ENCODE results near the gene COPG1. TPM values are rescaled to one million over a fixed set of nuclear protein-coding genes. Genes with fewer than 3 reads are reported as not detected.
"Not testable (repeated sequence)": the region's sequence is repeated elsewhere in the genome, so short reads cannot be mapped to it uniquely, and the experiment has no call there.

The COPG1 gene
- total RNA-seq: 120 TPM

DNA sequence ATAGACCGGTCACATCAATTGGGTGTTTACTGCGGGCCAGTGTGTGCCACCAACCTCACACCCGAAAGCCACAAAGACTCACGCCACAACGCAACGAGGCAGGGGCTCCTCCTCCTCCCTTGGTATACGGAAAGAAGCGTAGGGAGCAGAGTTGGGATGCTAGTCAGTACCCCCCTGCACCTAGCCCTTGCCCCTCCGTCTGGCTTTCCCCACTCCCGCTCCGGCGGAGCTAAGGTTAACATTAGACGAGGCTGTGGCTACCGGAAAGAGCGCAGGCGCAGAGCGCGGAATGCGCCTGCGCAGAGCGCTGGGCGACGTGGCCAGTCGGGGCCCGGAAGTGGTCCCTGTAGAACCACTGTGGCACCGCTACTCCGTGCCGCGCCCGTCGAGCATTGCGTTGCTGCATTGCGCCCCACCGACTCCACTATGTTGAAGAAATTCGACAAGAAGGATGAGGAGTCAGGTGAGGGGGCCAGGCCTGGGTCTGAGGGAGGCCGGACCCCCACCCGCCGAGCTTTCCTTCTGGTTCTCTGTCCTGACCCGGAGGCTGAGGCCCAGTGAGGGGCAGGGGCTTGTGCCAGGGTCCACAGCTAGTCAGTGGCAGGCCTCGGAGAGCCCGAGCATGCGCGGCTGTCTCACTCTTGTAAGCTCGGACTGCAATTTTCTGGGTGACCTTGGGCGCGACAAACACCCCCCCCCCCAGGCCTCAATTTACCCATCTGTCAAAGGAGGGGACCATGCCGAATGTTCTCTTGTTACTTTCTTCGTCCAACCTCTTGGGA, at the start of gene COPG1:
Gene COPG1 (plus strand): TSS at position 323 of the 782 bp plus-strand sequence. CDS start 104 bp downstream, at position 427.
- peak within 1 kb of the TSS; percentile 85 for H3K27ac ChIP-seq (ENCODE audit: low read depth, low read length)
- H3K4me1 ChIP-seq (ENCODE audit: control insufficient read depth in 3 of 3, insufficient read depth in 3 of 3, low read length in 3 of 3): peaks cover 23 to 37% (median 28%) of the 10 kb centered on the region in 3 donors
- peak within 1 kb of the TSS; percentile 99 to 100 (median 99) for H3K9ac ChIP-seq (ENCODE audit: low read depth in 1 of 3, low read length in 3 of 3)
- H3K27me3 ChIP-seq (ENCODE audit: control insufficient read depth in 3 of 3, insufficient read depth in 3 of 3, low read length in 3 of 3): no peaks in the 10 kb centered on the region
- H3K9me3 ChIP-seq (ENCODE audit: control insufficient read depth in 3 of 3, low read length in 3 of 3): no peaks in the 10 kb centered on the region
- peak within 1 kb of the TSS; percentile 97 to 100 (median 100) for H3K4me3 ChIP-seq (ENCODE audit: low read length in 3 of 3)
- peaks cover 18 to 26% (median 20%) of the 10 kb centered on the region in 3 donors for H3K36me3 ChIP-seq (ENCODE audit: control insufficient read depth in 3 of 3, insufficient read depth in 3 of 3, low read length in 3 of 3)

GRCh38 chr3:129204473-129204872, 44.9 kb upstream of the COPG1 start:
- Histone ChIP-seq H3K27me3 (ENCODE audit: control insufficient read depth in 3 of 3, insufficient read depth in 3 of 3, low read length in 3 of 3) (no peaks in the 10 kb centered on the region), H3K4me1 (ENCODE audit: control insufficient read depth in 3 of 3, insufficient read depth in 3 of 3, low read length in 3 of 3) (peaks cover 1 to 6% (median 4%) of the 10 kb centered on the region in 3 donors), H3K27ac (ENCODE audit: low read depth, low read length) (no peak overlapping the region), H3K9ac (ENCODE audit: low read depth in 1 of 3, low read length in 3 of 3) (no peak overlapping the region), H3K36me3 (ENCODE audit: control insufficient read depth in 3 of 3, insufficient read depth in 3 of 3, low read length in 3 of 3) (no peaks in the 10 kb centered on the region), H3K4me3 (ENCODE audit: low read length in 3 of 3) (no peak overlapping the region), H3K9me3 (ENCODE audit: control insufficient read depth in 3 of 3, low read length in 3 of 3) (no peaks in the 10 kb centered on the region)

DNA sequence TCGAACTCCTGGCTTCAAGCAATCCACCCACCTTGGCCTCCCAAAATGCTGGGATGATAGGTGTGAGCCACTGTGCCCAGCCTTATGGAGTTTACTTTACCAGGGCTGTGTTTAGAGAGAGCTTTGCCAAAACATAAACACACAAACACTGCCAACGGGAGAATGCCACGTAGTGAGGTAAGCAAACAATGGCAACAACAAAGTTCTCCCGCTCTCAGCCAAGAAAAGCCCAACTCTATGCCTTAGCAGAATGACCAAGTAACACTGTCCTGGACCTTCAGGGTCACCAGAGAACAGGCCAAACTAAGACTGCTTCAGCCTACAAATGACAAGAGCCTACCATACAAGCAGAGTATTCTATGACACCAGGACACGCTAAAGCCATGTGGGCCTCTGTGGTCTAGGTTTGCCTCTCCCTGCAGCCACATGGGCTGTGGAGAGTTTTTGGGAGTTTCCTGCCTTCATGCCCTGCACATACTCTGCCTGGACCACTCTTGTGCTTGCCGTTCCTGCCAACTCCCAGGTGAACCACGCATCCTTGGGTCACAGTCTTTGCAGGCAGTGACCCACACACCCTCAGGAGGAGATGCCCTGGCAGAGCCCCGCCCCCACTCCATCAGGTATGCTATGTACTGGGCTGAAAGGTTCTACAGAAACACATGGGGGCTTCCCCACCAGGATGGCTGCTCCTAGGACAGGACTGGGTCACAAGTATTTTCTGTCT, 44.1 kb upstream of the COPG1 start:
- no peaks in the 10 kb centered on the region for H3K9me3 ChIP-seq (ENCODE audit: control insufficient read depth in 3 of 3, low read length in 3 of 3)
- no peak overlapping the region for H3K9ac ChIP-seq (ENCODE audit: low read depth in 1 of 3, low read length in 3 of 3)
- H3K36me3 ChIP-seq (ENCODE audit: control insufficient read depth in 3 of 3, insufficient read depth in 3 of 3, low read length in 3 of 3): no peaks in the 10 kb centered on the region
- H3K27me3 ChIP-seq (ENCODE audit: control insufficient read depth in 3 of 3, insufficient read depth in 3 of 3, low read length in 3 of 3): no peaks in the 10 kb centered on the region
- no peak overlapping the region for H3K4me3 ChIP-seq (ENCODE audit: low read length in 3 of 3)
- H3K4me1 ChIP-seq (ENCODE audit: control insufficient read depth in 3 of 3, insufficient read depth in 3 of 3, low read length in 3 of 3): peaks cover 0 to 6% (median 4%) of the 10 kb centered on the region in 3 donors
- no peak overlapping the region for H3K27ac ChIP-seq (ENCODE audit: low read depth, low read length)

GRCh38 chr3:129207479-129207878, 41.9 kb upstream of the COPG1 start:
- no peaks in the 10 kb centered on the region for H3K9me3 ChIP-seq (ENCODE audit: control insufficient read depth in 3 of 3, low read length in 3 of 3)
- H3K27ac ChIP-seq (ENCODE audit: low read depth, low read length): no peak overlapping the region
- peaks cover 9 to 16% (median 9%) of the 10 kb centered on the region in 3 donors for H3K4me1 ChIP-seq (ENCODE audit: control insufficient read depth in 3 of 3, insufficient read depth in 3 of 3, low read length in 3 of 3)
- no peaks in the 10 kb centered on the region for H3K36me3 ChIP-seq (ENCODE audit: control insufficient read depth in 3 of 3, insufficient read depth in 3 of 3, low read length in 3 of 3)
- no peak overlapping the region for H3K4me3 ChIP-seq (ENCODE audit: low read length in 3 of 3)
- no peaks in the 10 kb centered on the region for H3K27me3 ChIP-seq (ENCODE audit: control insufficient read depth in 3 of 3, insufficient read depth in 3 of 3, low read length in 3 of 3)
- H3K9ac ChIP-seq (ENCODE audit: low read depth in 1 of 3, low read length in 3 of 3): peak overlapping the region in 1 of 3 donors; percentile 50

DNA sequence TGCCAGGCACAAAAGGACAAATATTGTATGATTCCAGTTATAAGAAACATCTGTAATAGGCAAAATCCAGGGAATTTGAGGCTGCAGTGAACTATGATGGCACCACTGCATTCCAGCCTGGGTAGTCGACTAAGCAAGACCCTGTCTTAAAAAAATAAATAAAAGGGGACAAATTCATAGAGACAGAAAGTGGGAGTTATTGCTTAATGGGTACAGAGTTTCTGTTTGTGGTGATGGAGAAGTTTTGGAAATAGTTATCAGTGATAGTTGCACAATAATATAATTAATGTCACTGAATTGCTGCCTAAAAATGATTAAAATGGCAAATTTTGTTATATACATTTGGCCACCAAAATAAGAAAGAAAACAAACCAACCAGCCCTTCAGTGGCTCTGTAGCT, 38.1 kb upstream of the COPG1 start:
- Histone ChIP-seq H3K27ac (ENCODE audit: low read depth, low read length) (peak overlapping the region; percentile 71), H3K36me3 (ENCODE audit: control insufficient read depth in 3 of 3, insufficient read depth in 3 of 3, low read length in 3 of 3) (no peaks in the 10 kb centered on the region), H3K4me3 (ENCODE audit: low read length in 3 of 3) (peak overlapping the region in 2 of 3 donors; percentile 7 to 26), H3K9me3 (ENCODE audit: control insufficient read depth in 3 of 3, low read length in 3 of 3) (no peaks in the 10 kb centered on the region), H3K27me3 (ENCODE audit: control insufficient read depth in 3 of 3, insufficient read depth in 3 of 3, low read length in 3 of 3) (no peaks in the 10 kb centered on the region), H3K4me1 (ENCODE audit: control insufficient read depth in 3 of 3, insufficient read depth in 3 of 3, low read length in 3 of 3) (peaks cover 5 to 16% (median 9%) of the 10 kb centered on the region in 3 donors), H3K9ac (ENCODE audit: low read depth in 1 of 3, low read length in 3 of 3) (peak overlapping the region in 2 of 3 donors; percentile 32 to 66)

GRCh38 chr3:129211772-129212171, 37.6 kb upstream of the COPG1 start:
- Histone ChIP-seq H3K27ac (ENCODE audit: low read depth, low read length) (peak overlapping the region; percentile 71), H3K9ac (ENCODE audit: low read depth in 1 of 3, low read length in 3 of 3) (peak overlapping the region; percentile 32 to 66 (median 33)), H3K4me3 (ENCODE audit: low read length in 3 of 3) (peak overlapping the region in 2 of 3 donors; percentile 7 to 26), H3K9me3 (ENCODE audit: control insufficient read depth in 3 of 3, low read length in 3 of 3) (no peaks in the 10 kb centered on the region), H3K4me1 (ENCODE audit: control insufficient read depth in 3 of 3, insufficient read depth in 3 of 3, low read length in 3 of 3) (peaks cover 5 to 16% (median 9%) of the 10 kb centered on the region in 3 donors), H3K36me3 (ENCODE audit: control insufficient read depth in 3 of 3, insufficient read depth in 3 of 3, low read length in 3 of 3) (no peaks in the 10 kb centered on the region), H3K27me3 (ENCODE audit: control insufficient read depth in 3 of 3, insufficient read depth in 3 of 3, low read length in 3 of 3) (no peaks in the 10 kb centered on the region)

GRCh38 chr3:129213238-129213637, 36.2 kb upstream of the COPG1 start:
- Histone ChIP-seq H3K36me3 (ENCODE audit: control insufficient read depth in 3 of 3, insufficient read depth in 3 of 3, low read length in 3 of 3) (no peaks in the 10 kb centered on the region), H3K4me3 (ENCODE audit: low read length in 3 of 3) (no peak overlapping the region), H3K9ac (ENCODE audit: low read depth in 1 of 3, low read length in 3 of 3) (no peak overlapping the region), H3K4me1 (ENCODE audit: control insufficient read depth in 3 of 3, insufficient read depth in 3 of 3, low read length in 3 of 3) (peaks cover 5 to 11% (median 9%) of the 10 kb centered on the region in 3 donors), H3K27ac (ENCODE audit: low read depth, low read length) (no peak overlapping the region), H3K27me3 (ENCODE audit: control insufficient read depth in 3 of 3, insufficient read depth in 3 of 3, low read length in 3 of 3) (no peaks in the 10 kb centered on the region), H3K9me3 (ENCODE audit: control insufficient read depth in 3 of 3, low read length in 3 of 3) (no peaks in the 10 kb centered on the region)

- Histone ChIP-seq H3K4me1 (ENCODE audit: control insufficient read depth in 3 of 3, insufficient read depth in 3 of 3, low read length in 3 of 3) (peaks cover 0 to under 1% (median 0%) of the 10 kb centered on the region in 3 donors), H3K9ac (ENCODE audit: low read depth in 1 of 3, low read length in 3 of 3) (no peak overlapping the region)
Measured at GRCh38 chr3:129218742-129219141, 30.7 kb upstream of the COPG1 start.

DNA sequence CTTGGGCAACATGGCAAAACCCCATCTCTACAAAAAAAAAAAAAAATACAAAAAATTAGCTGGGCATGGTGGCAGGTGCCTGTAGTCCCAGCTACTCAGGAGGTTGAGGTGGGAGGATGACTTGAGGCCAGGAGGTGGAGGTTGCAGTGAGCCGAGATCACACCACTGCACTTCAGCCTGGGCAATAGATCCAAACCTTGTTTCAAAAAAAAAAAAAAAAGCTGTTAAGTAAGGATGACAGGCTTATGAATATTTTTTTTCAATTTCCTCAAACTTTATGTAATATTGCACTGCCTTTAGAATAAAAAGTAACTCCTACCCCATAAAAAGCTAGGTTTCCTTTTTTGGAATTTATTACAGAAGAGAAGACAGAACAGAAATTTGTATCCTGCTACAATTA, 25.0 kb upstream of the COPG1 start:
- Histone ChIP-seq H3K4me3 (ENCODE audit: low read length in 3 of 3) (peak overlapping the region in 1 of 3 donors; percentile 38), H3K27ac (ENCODE audit: low read depth, low read length) (peak overlapping the region; percentile 91), H3K9ac (ENCODE audit: low read depth in 1 of 3, low read length in 3 of 3) (peak overlapping the region; percentile 48 to 68 (median 54)), H3K4me1 (ENCODE audit: control insufficient read depth in 3 of 3, insufficient read depth in 3 of 3, low read length in 3 of 3) (peaks cover 32 to 41% (median 39%) of the 10 kb centered on the region in 3 donors)
- H3K36me3 ChIP-seq (ENCODE audit: control insufficient read depth in 3 of 3, insufficient read depth in 3 of 3, low read length in 3 of 3); H3K9me3 ChIP-seq (ENCODE audit: control insufficient read depth in 3 of 3, low read length in 3 of 3); H3K27me3 ChIP-seq (ENCODE audit: control insufficient read depth in 3 of 3, insufficient read depth in 3 of 3, low read length in 3 of 3): not testable (repeated sequence)

More at GRCh38 chr3:129218742-129219141, 30.7 kb upstream of the COPG1 start:
- Histone ChIP-seq H3K27me3 (ENCODE audit: control insufficient read depth in 3 of 3, insufficient read depth in 3 of 3, low read length in 3 of 3) (no peaks in the 10 kb centered on the region), H3K4me3 (ENCODE audit: low read length in 3 of 3) (no peak overlapping the region), H3K27ac (ENCODE audit: low read depth, low read length) (no peak overlapping the region), H3K9me3 (ENCODE audit: control insufficient read depth in 3 of 3, low read length in 3 of 3) (no peaks in the 10 kb centered on the region), H3K36me3 (ENCODE audit: control insufficient read depth in 3 of 3, insufficient read depth in 3 of 3, low read length in 3 of 3) (no peaks in the 10 kb centered on the region)

- Histone ChIP-seq H3K4me1 (ENCODE audit: control insufficient read depth in 3 of 3, insufficient read depth in 3 of 3, low read length in 3 of 3) (peaks cover 32 to 44% (median 43%) of the 10 kb centered on the region in 3 donors), H3K27ac (ENCODE audit: low read depth, low read length) (peak overlapping the region; percentile 91)
Measured at GRCh38 chr3:129224984-129225393, 24.4 kb upstream of the COPG1 start.

More at GRCh38 chr3:129224984-129225393, 24.4 kb upstream of the COPG1 start:
- Histone ChIP-seq H3K36me3 (ENCODE audit: control insufficient read depth in 3 of 3, insufficient read depth in 3 of 3, low read length in 3 of 3) (no peaks in the 10 kb centered on the region), H3K9ac (ENCODE audit: low read depth in 1 of 3, low read length in 3 of 3) (peak overlapping the region; percentile 48 to 68 (median 61)), H3K4me3 (ENCODE audit: low read length in 3 of 3) (peak overlapping the region; percentile 29 to 56 (median 42)), H3K9me3 (ENCODE audit: control insufficient read depth in 3 of 3, low read length in 3 of 3) (no peaks in the 10 kb centered on the region), H3K27me3 (ENCODE audit: control insufficient read depth in 3 of 3, insufficient read depth in 3 of 3, low read length in 3 of 3) (no peaks in the 10 kb centered on the region)

All from skeletal muscle tissue (tissue), 4 donors.